ENCODE results near the gene ADAMTS12. TPM values are rescaled to one million over a fixed set of nuclear protein-coding genes. Genes with fewer than 3 reads are reported as not detected.

ADAMTS12 gene
- total RNA-seq (ENCODE audit: low replicate concordance), result 1.5 and 32.1 TPM in 2 replicates
- long read RNA-seq, partial matches to known transcripts, result 2 of 6 reads
- long read RNA-seq, other reads (novel, unspliced or antisense), result 3 of 6 reads

- peak; percentile 84 for DNase-seq (ENCODE audit: extremely low spot score, unreplicated experiment)
- Mint-ChIP-seq H3K4me1 (ENCODE audit: unreplicated experiment) (peaks cover 32% of the 10 kb centered on the region), H3K27ac (peak within 1 kb of the TSS; percentile 58), H3K36me3 (no peaks in the 10 kb centered on the region), H3K4me3 (peak within 1 kb of the TSS; percentile 92), H3K27me3 (peaks cover 41% of the 10 kb centered on the region), H3K9me3 (no peaks in the 10 kb centered on the region)
- TF ChIP-seq CTCF (conservative IDR thresholded peaks at IDR 0.05), result no peak
These were observed at the start of gene ADAMTS12 for GRCh38 chr5:33891788-33892619. Gene ADAMTS12, minus strand, starts transcription at chr5:33891990. Its CDS starts 134 bp downstream, at chr5:33891856.

- Mint-ChIP-seq H3K9me3 (no peaks in the 10 kb centered on the region), H3K4me1 (ENCODE audit: unreplicated experiment) (peaks cover under 1% of the 10 kb centered on the region), H3K27me3 (peaks cover 32% of the 10 kb centered on the region), H3K4me3 (no peak overlapping the region), H3K36me3 (no peaks in the 10 kb centered on the region), H3K27ac (no peak overlapping the region)
- no peak for TF ChIP-seq CTCF (conservative IDR thresholded peaks at IDR 0.05)
- DNase-seq (ENCODE audit: extremely low spot score, unreplicated experiment), result no peak
These were observed 49.3 kb upstream of the ADAMTS12 start for GRCh38 chr5:33941090-33941489.

GRCh38 chr5:33939556-33940262 is 47.9 kb upstream of the ADAMTS12 start:
- peaks cover 40% of the 10 kb centered on the region for H3K27me3 Mint-ChIP-seq
- no peaks in the 10 kb centered on the region for H3K9me3 Mint-ChIP-seq
- no peak for DNase-seq (ENCODE audit: extremely low spot score, unreplicated experiment)
- peaks cover 5% of the 10 kb centered on the region for H3K4me1 Mint-ChIP-seq (ENCODE audit: unreplicated experiment)
- no peaks in the 10 kb centered on the region for H3K36me3 Mint-ChIP-seq
- no peak for TF ChIP-seq CTCF (conservative IDR thresholded peaks at IDR 0.05)
- no peak overlapping the region for H3K27ac Mint-ChIP-seq
- H3K4me3 Mint-ChIP-seq, result no peak overlapping the region

- no peak overlapping the region for H3K4me3 Mint-ChIP-seq
- no peaks in the 10 kb centered on the region for H3K36me3 Mint-ChIP-seq
- H3K27ac Mint-ChIP-seq, result no peak overlapping the region
- no peaks in the 10 kb centered on the region for H3K9me3 Mint-ChIP-seq
- peaks cover 5% of the 10 kb centered on the region for H3K4me1 Mint-ChIP-seq (ENCODE audit: unreplicated experiment)
- DNase-seq (ENCODE audit: extremely low spot score, unreplicated experiment), result no peak
- H3K27me3 Mint-ChIP-seq, result peaks cover 43% of the 10 kb centered on the region
- no peak for TF ChIP-seq CTCF (conservative IDR thresholded peaks at IDR 0.05)
These were observed 47.1 kb upstream of the ADAMTS12 start for GRCh38 chr5:33938881-33939280.

GRCh38 chr5:33938507-33938796 is 46.7 kb upstream of the ADAMTS12 start:
- DNase-seq (ENCODE audit: extremely low spot score, unreplicated experiment), result no peak
- Mint-ChIP-seq H3K27ac (no peak overlapping the region), H3K4me1 (ENCODE audit: unreplicated experiment) (peaks cover 5% of the 10 kb centered on the region), H3K27me3 (peaks cover 43% of the 10 kb centered on the region), H3K4me3 (no peak overlapping the region), H3K36me3 (no peaks in the 10 kb centered on the region), H3K9me3 (no peaks in the 10 kb centered on the region)
- TF ChIP-seq CTCF (conservative IDR thresholded peaks at IDR 0.05), result no peak

Measured in type B pancreatic cell (in vitro differentiated cells).